Measurements from ENCODE around the gene MT2A. TPM values are rescaled to one million over a fixed set of nuclear protein-coding genes. Genes with fewer than 3 reads are reported as not detected.

Gene MT2A
- total and polyA plus RNA-seq, 2 donors (not counting 1 experiment from before 2014, with no cell fraction given): 49.2 to 113 TPM

DNA sequence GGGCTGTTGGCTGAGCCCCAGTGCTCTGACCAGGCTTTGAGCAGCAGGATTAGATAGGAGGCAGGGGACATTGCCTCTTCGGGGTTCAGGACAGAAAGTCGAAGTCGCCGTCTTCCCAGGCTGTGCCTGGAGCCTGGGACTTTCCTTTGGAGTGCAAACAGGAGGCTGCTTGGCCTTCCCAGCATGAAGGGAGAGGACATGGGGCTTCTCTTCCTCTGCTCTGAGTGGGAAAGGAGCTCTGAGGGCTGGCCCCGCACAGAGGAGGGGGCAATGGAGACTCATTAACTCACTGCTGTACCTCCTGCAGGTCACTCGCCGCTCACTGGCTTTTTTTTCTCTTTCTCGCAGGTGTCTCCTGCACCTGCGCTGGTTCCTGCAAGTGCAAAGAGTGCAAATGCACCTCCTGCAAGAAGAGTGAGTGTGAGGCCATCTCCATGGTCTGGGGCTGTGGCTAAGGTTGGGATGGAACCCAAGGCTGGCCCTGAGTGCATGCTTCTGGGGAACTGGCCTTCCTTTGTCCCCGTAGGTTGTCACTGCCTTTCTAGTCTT is 50.0 kb downstream of the MT2A start:
- peaks cover 33% of the 10 kb centered on the region for H3K27me3 ChIP-seq (ENCODE audit: control insufficient read depth, insufficient read depth, low read length)

More for the DNA sequence above, 50.0 kb downstream of the MT2A start:
- Histone ChIP-seq H3K4me1 (ENCODE audit: control insufficient read depth, extremely low read depth, insufficient read depth, low read length) (no peaks in the 10 kb centered on the region), H3K4me2 (ENCODE audit: extremely low read depth, insufficient read depth, low read length) (peak overlapping the region; percentile 75), H3K9me3 (ENCODE audit: control insufficient read depth, insufficient read depth, low read depth, low read length) (no peaks in the 10 kb centered on the region), H2AFZ (ENCODE audit: low read length) (peak overlapping the region; percentile 37), H4K20me1 (ENCODE audit: control insufficient read depth, extremely low read depth, insufficient read depth, low read length) (no peaks in the 10 kb centered on the region), H3K9ac (ENCODE audit: insufficient read depth, low read length) (no peak overlapping the region), H3K27ac (ENCODE audit: insufficient read depth, low read length) (no peak overlapping the region), H3K79me2 (ENCODE audit: control insufficient read depth, insufficient read depth, low read length) (no peaks in the 10 kb centered on the region), H3K4me3 (replicated peaks in 1 of 4; ENCODE audit: control extremely low read depth in 1 of 4, insufficient read depth in 1 of 4, low read depth in 3 of 4, low read length in 4 of 4) (peak overlapping the region in 1 of 4 experiments; percentile 25), H3K36me3 (ENCODE audit: control insufficient read depth, insufficient read depth, low read length) (no peaks in the 10 kb centered on the region)
- no peak for DNase-seq (ENCODE audit: low read depth in 2 of 2)
- TF ChIP-seq EZH2 (IDR thresholded peaks at IDR 0.05; ENCODE audit: low read length, missing control alignments) (no peak), CTCF (conservative IDR thresholded peaks at IDR 0.05 in 1 of 2, IDR thresholded peaks at IDR 0.05 in 1 of 2; ENCODE audit: low read depth in 1 of 2, low read length in 2 of 2) (no peak)

Other genes starting within 250 kb of the MT2A start
- 350 and 413 TPM in 2 replicates for gene AMFR, start 183.0 kb upstream of the MT2A start, total RNA-seq
- 75.9 and 76.1 TPM in 2 replicates for gene AMFR, start 183.0 kb upstream of the MT2A start, polyA plus RNA-seq
- gene NUDT21, start 157.3 kb upstream of the MT2A start, total RNA-seq: 64.2 and 69.9 TPM in 2 replicates
- gene NUDT21, start 157.3 kb upstream of the MT2A start, polyA plus RNA-seq: 132 and 136 TPM in 2 replicates
- 54.7 and 55.0 TPM in 2 replicates for gene OGFOD1, start 157.0 kb upstream of the MT2A start, total RNA-seq
- 101 and 110 TPM in 2 replicates for gene OGFOD1, start 157.0 kb upstream of the MT2A start, polyA plus RNA-seq
- 76.3 and 84.9 TPM in 2 replicates for gene BBS2, start 88.6 kb upstream of the MT2A start, total RNA-seq
- 42.5 and 59.9 TPM in 2 replicates for gene BBS2, start 88.6 kb upstream of the MT2A start, polyA plus RNA-seq
- not detected in 2 replicates for gene MT4, start 43.5 kb upstream of the MT2A start, total RNA-seq
- not detected in 2 replicates for gene MT4, start 43.5 kb upstream of the MT2A start, polyA plus RNA-seq
- gene MT3, start 19.1 kb upstream of the MT2A start, total RNA-seq: not detected in 2 replicates
- gene MT3, start 19.1 kb upstream of the MT2A start, polyA plus RNA-seq: not detected in 2 replicates
- gene MT1E, start 17.2 kb downstream of the MT2A start, total RNA-seq: 251 and 390 TPM in 2 replicates
- 465 and 572 TPM in 2 replicates for gene MT1E, start 17.2 kb downstream of the MT2A start, polyA plus RNA-seq
- 18.5 and 58.8 TPM in 2 replicates for gene MT1M, start 24.1 kb downstream of the MT2A start, total RNA-seq
- 6.9 and 8.5 TPM in 2 replicates for gene MT1M, start 24.1 kb downstream of the MT2A start, polyA plus RNA-seq
- 2.3 and 5.3 TPM in 2 replicates for gene MT1A, start 30.1 kb downstream of the MT2A start, total RNA-seq
- 2.9 and 4.8 TPM in 2 replicates for gene MT1A, start 30.1 kb downstream of the MT2A start, polyA plus RNA-seq
- not detected in 2 replicates for gene MT1B, start 43.3 kb downstream of the MT2A start, total RNA-seq
- not detected in 2 replicates for gene MT1B, start 43.3 kb downstream of the MT2A start, polyA plus RNA-seq
- 0.26 and 2.1 TPM in 2 replicates for gene MT1F, start 49.4 kb downstream of the MT2A start, total RNA-seq
- gene MT1F, start 49.4 kb downstream of the MT2A start, polyA plus RNA-seq: 0.20 and 3.2 TPM in 2 replicates
- gene MT1G, start 59.5 kb downstream of the MT2A start, total RNA-seq: 11.6 and 16.4 TPM in 2 replicates
- gene MT1G, start 59.5 kb downstream of the MT2A start, polyA plus RNA-seq: 5.7 and 9.1 TPM in 2 replicates
- not detected in 2 replicates for gene MT1H, start 61.2 kb downstream of the MT2A start, total RNA-seq
- not detected in 2 replicates for gene MT1H, start 61.2 kb downstream of the MT2A start, polyA plus RNA-seq
- 86.8 and 137 TPM in 2 replicates for gene MT1X, start 73.9 kb downstream of the MT2A start, total RNA-seq
- 137 and 242 TPM in 2 replicates for gene MT1X, start 73.9 kb downstream of the MT2A start, polyA plus RNA-seq
- 36.7 and 42.9 TPM in 2 replicates for gene NUP93, start 121.5 kb downstream of the MT2A start, total RNA-seq
- gene NUP93, start 121.5 kb downstream of the MT2A start, polyA plus RNA-seq: 37.6 and 61.0 TPM in 2 replicates